HepG2 (cell line): ENCODE measurements around the gene ABCD4. TPM values are rescaled to one million over a fixed set of nuclear protein-coding genes. Genes with fewer than 3 reads are reported as not detected.

Experiments used
- ATF4 ChIP-seq, 2 experiments: fragments of 450-650 bp in 1 of 2; sonication (generic) in 1 of 2; formaldehyde crosslinking; IDR thresholded peaks; 2 replicates each; pipeline versions ENCODE4 v1.5.0 to v1.8.0; 2020 to 2022; ENCODE audit warnings: mild to moderate bottlenecking in 1 of 2, missing genetic modification reagents in 1 of 2
- FOXA3 ChIP-seq: IDR thresholded peaks from 2 replicates; pipeline ENCODE4 v1.6.1; 2016; ENCODE audit warnings: missing genetic modification reagents, missing compliant biosample characterization
- FOXM1 ChIP-seq: sonication (generic); formaldehyde crosslinking; IDR thresholded peaks from 2 replicates; pipeline ENCODE4 v1.5.0; 2020; ENCODE audit warnings: missing genetic modification reagents
- HDAC1 ChIP-seq: sonication (generic); formaldehyde crosslinking; IDR thresholded peaks from 2 replicates; pipeline ENCODE4 v1.5.1; 2020; ENCODE audit warnings: mild to moderate bottlenecking, missing genetic modification reagents
- HNF4A ChIP-seq: sonication (generic); formaldehyde crosslinking; IDR thresholded peaks from 2 replicates; pipeline ENCODE4 v1.4.0; 2020; ENCODE audit warnings: missing genetic modification reagents
- HNRNPH1 ChIP-seq: fragments of 200-400 bp; formaldehyde crosslinking; optimal IDR thresholded peaks from 2 replicates; pipeline ENCODE3; 2017; ENCODE audit warnings: mild to moderate bottlenecking, low read depth, low read length
- HOMEZ ChIP-seq: IDR thresholded peaks from 2 replicates; pipeline ENCODE4 v1.6.1; 2016; ENCODE audit warnings: low read depth
- MXD4 ChIP-seq: IDR thresholded peaks from 2 replicates; pipeline ENCODE4 v1.6.1; 2016; ENCODE audit warnings: mild to moderate bottlenecking, missing biosample characterization, missing genetic modification reagents
- NFIC ChIP-seq: IDR thresholded peaks from 2 replicates; pipeline ENCODE4 v1.6.1; 2012; ENCODE audit warnings: mild to moderate bottlenecking, low read length, inconsistent platforms
- NFKB2 ChIP-seq: sonication (generic); formaldehyde crosslinking; IDR thresholded peaks from 2 replicates; pipeline ENCODE4 v1.4.0; 2020; ENCODE audit warnings: missing genetic modification reagents, borderline replicate concordance
- RORA ChIP-seq: sonication (generic); formaldehyde crosslinking; IDR thresholded peaks from 2 replicates; pipeline ENCODE4 v1.5.0; 2020; ENCODE audit warnings: mild to moderate bottlenecking, missing genetic modification reagents, moderate library complexity
- ZBTB37 ChIP-seq: sonication (generic); formaldehyde crosslinking; IDR thresholded peaks from 2 replicates; pipeline ENCODE4 v1.4.0; 2020; ENCODE audit warnings: mild to moderate bottlenecking, missing genetic modification reagents
- ZBTB42 ChIP-seq: sonication (generic); formaldehyde crosslinking; IDR thresholded peaks from 2 replicates; pipeline ENCODE4 v1.5.0; 2020; ENCODE audit warnings: mild to moderate bottlenecking, missing genetic modification reagents
- ZFX ChIP-seq: sonication (generic); formaldehyde crosslinking; IDR thresholded peaks from 2 replicates; pipeline ENCODE4 v1.4.0; 2020; ENCODE audit warnings: mild to moderate bottlenecking, low read depth, missing genetic modification reagents, moderate library complexity
- ZNF281 ChIP-seq: sonication (generic); formaldehyde crosslinking; IDR thresholded peaks from 2 replicates; pipeline ENCODE4 v1.4.0; 2020; ENCODE audit warnings: missing genetic modification reagents, borderline replicate concordance
- ZNF292 ChIP-seq: sonication (generic); formaldehyde crosslinking; IDR thresholded peaks from 2 replicates; pipeline ENCODE4 v1.8.1; 2022; ENCODE audit warnings: mild to moderate bottlenecking, low read depth, missing genetic modification reagents, borderline replicate concordance
- ZNF331 ChIP-seq: sonication (generic); formaldehyde crosslinking; IDR thresholded peaks from 2 replicates; pipeline ENCODE4 v1.4.0; 2020; ENCODE audit warnings: missing genetic modification reagents
- ZNF337 ChIP-seq: sonication (generic); formaldehyde crosslinking; IDR thresholded peaks from 2 replicates; pipeline ENCODE4 v1.5.1; 2020; ENCODE audit warnings: missing genetic modification reagents, low read depth, mild to moderate bottlenecking, borderline replicate concordance
- ZNF343 ChIP-seq: sonication (generic); formaldehyde crosslinking; IDR thresholded peaks from 2 replicates; pipeline ENCODE4 v1.4.0; 2020; ENCODE audit warnings: mild to moderate bottlenecking, missing genetic modification reagents
- ZNF569 ChIP-seq: sonication (generic); formaldehyde crosslinking; IDR thresholded peaks from 2 replicates; pipeline ENCODE4 v1.5.0; 2020; ENCODE audit warnings: mild to moderate bottlenecking, missing genetic modification reagents, moderate library complexity, borderline replicate concordance
- ZNF605 ChIP-seq: sonication (generic); formaldehyde crosslinking; IDR thresholded peaks from 2 replicates; pipeline ENCODE4 v1.8.0; 2022; ENCODE audit warnings: mild to moderate bottlenecking, missing genetic modification reagents
- polyA plus RNA-seq, 8 experiments: library from polyadenylated mRNA; depleted of rRNA in 3 of 8; stranded (reverse) in 7 of 8; unstranded in 1 of 8; fragments of >200 nt; fragmentation: Illumina TruSeq in 4 of 8; extraction: Trizol in 4 of 8; gene quantifications; 2 replicates each; pipeline versions ENCODE4 v1.2.1 to v1.2.3, GENCODE V29; 2011 to 2016; ENCODE audit warnings: low read depth in 4 of 8, missing spikeins in 1 of 8, mixed read lengths in 1 of 8; ENCODE audit not compliant: insufficient read depth in 1 of 8
- total RNA-seq, 5 experiments: library from RNA; depleted of rRNA; stranded (reverse); fragments of >200 nt; fragmentation: Illumina TruSeq; extraction: Trizol; gene quantifications; 2 replicates each; pipeline ENCODE4 v1.2.3, GENCODE V29; 2016; ENCODE audit warnings: low read depth in 1 of 5
- TF ChIP-seq, protein P1 (sequence below): sonication (generic); formaldehyde crosslinking; IDR thresholded peaks from 2 replicates; pipeline ENCODE4; 2020; ENCODE audit warnings: missing genetic modification reagents, mild to moderate bottlenecking, borderline replicate concordance

Gene ABCD4
- total and polyA plus RNA-seq, 2 of the 13 experiments (the other 11 are each of a cell fraction or from before 2014, with no cell fraction given) = 47.5 to 50.5 TPM

GRCh38 chr14:74302152-74302628 is 544 bp downstream of the ABCD4 start (continued):
- TF ChIP-seq, protein P1, sequence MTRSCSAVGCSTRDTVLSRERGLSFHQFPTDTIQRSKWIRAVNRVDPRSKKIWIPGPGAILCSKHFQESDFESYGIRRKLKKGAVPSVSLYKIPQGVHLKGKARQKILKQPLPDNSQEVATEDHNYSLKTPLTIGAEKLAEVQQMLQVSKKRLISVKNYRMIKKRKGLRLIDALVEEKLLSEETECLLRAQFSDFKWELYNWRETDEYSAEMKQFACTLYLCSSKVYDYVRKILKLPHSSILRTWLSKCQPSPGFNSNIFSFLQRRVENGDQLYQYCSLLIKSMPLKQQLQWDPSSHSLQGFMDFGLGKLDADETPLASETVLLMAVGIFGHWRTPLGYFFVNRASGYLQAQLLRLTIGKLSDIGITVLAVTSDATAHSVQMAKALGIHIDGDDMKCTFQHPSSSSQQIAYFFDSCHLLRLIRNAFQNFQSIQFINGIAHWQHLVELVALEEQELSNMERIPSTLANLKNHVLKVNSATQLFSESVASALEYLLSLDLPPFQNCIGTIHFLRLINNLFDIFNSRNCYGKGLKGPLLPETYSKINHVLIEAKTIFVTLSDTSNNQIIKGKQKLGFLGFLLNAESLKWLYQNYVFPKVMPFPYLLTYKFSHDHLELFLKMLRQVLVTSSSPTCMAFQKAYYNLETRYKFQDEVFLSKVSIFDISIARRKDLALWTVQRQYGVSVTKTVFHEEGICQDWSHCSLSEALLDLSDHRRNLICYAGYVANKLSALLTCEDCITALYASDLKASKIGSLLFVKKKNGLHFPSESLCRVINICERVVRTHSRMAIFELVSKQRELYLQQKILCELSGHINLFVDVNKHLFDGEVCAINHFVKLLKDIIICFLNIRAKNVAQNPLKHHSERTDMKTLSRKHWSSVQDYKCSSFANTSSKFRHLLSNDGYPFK = no peak
- no peak for TF ChIP-seq ZNF281 (CRISPR knock-in tag)
- no peak for TF ChIP-seq MXD4
- TF ChIP-seq ZNF605 (CRISPR knock-in tag) = no peak
- TF ChIP-seq ZNF569 = no peak
- TF ChIP-seq FOXM1 (CRISPR knock-in tag) = no peak
- no peak for TF ChIP-seq ZNF343 (CRISPR knock-in tag)
- no peak for TF ChIP-seq HNRNPH1
- TF ChIP-seq ZBTB37 (CRISPR knock-in tag) = no peak
- TF ChIP-seq HDAC1 (CRISPR knock-in tag) = peak; percentile 3; the same call in 1 of the 2 replicates
- TF ChIP-seq ZNF292 (CRISPR knock-in tag) = no peak
- TF ChIP-seq ZFX (CRISPR knock-in tag) = no peak
- TF ChIP-seq NFIC = no peak
- no peak for TF ChIP-seq ZBTB42 (CRISPR knock-in tag)
- no peak for TF ChIP-seq NFKB2 (CRISPR knock-in tag)
- no peak for TF ChIP-seq HNF4A (CRISPR knock-in tag)
- no peak for TF ChIP-seq ZNF337 (CRISPR knock-in tag)
- TF ChIP-seq ATF4 (CRISPR knock-in tag; IDR thresholded peaks at IDR 0.05) = 0 out of 4 replicates have a peak, but pooled peaks of 1 of the 2 experiments have one; percentile 13
- TF ChIP-seq ZNF331 (CRISPR knock-in tag) = no peak
- no peak for TF ChIP-seq HOMEZ (CRISPR knock-in tag)
- TF ChIP-seq FOXA3 (CRISPR knock-in tag) = 0 out of 2 replicates have a peak, but pooled peaks have one; percentile 6
- no peak for TF ChIP-seq RORA (CRISPR knock-in tag)
